ENCODE measurements around the gene RNF44. TPM values are rescaled to one million over a fixed set of nuclear protein-coding genes. Genes with fewer than 3 reads are reported as not detected.

RNF44 gene
- total and polyA plus RNA-seq, 2 of the 13 experiments (the other 11 are each of a cell fraction or from before 2014, with no cell fraction given), result 9.2 to 16.8 TPM

DNA sequence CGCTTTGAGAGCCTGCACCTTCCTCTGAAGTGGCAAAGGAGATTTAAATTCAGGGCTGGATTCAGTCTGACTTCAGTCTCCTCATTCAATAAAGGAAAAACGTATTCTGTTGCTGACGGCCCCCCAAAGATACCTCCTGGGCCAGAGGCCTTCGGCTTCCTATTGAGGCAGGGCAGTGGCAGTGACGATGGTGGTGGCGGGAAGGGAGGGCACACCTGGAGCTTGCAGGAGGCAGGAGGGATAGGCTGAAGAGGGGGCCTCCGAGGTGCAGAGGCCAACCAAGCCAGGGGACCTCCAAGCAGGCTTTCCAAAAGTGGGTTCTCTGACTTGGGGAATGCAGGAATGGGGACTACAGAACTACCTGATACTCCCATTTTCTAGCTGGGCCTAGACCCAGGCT is 15.9 kb downstream of the RNF44 start (continued):
- no peak for TF ChIP-seq ARHGAP35 (CRISPR knock-in tag; IDR thresholded peaks at IDR 0.05; ENCODE audit: borderline replicate concordance)

- POLR2A ChIA-PET, result interaction anchor here (0.6 kb wide), 1 partner anchor 8 kb away, joined by 3 read pairs; no protein-coding TSS in a partner anchor
These were observed 17.1 kb downstream of the RNF44 start for GRCh38 chr5:176519810-176520720.

DNA sequence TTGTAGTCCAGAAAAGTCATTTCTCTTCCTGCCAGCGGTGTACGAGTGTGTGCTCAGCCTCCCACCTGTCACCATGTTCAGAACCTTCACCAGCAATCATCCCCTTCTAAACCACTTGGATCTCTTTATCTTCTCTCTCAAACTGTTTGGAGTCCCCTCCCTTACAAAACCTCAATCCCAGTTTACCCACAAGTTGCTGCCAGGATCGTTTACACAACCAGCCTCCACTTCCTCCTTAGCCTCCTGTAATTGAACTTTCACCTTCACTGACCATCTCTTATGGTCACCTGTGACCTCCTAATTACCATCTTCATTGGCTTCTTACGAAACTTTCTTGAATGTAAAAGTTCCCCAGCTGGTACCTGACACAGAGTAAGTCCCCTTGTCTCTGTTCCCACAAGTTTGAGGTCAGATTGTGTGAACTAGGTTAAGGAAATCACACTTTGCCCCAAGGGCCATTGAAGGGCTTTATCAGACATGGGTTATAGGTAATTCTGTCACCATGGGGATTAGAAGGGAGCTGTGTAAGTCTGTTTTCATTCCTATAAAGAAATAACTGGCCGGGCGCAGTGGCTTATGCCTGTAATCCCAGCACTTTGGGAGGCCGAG is 20.0 kb downstream of the RNF44 start:
- H3K27ac ChIP-seq (ENCODE audit: extremely low read length, insufficient read depth, low read length), result no peak overlapping the region
- H3K36me3 ChIP-seq (replicated peaks in 1 of 2; ENCODE audit: control insufficient read depth in 1 of 2, insufficient read depth in 2 of 2, low read length in 2 of 2), result no peaks in the 10 kb centered on the region
- H3K4me3 ChIP-seq (replicated peaks in 1 of 3; ENCODE audit: insufficient read depth in 1 of 3, low read depth in 2 of 3, low read length in 3 of 3), result no peak overlapping the region
- in situ Hi-C loops (cut with HindIII; ENCODE audit: extremely low pct_ligation_motif_present, low pct_unique_long_range_greater_than_20kb) (no loop called here), intact Hi-C loops (cut with micrococcal nuclease; ENCODE audit: unreplicated experiment) (no loop called here)
- no peak overlapping the region for H3K9ac ChIP-seq (ENCODE audit: insufficient read depth, low read depth, low read length)
- ChIA-PET POLR2A (no interaction called here), CTCF (ENCODE audit: low intra/inter-chr PET ratio, low total read pairs) (no interaction called here)
- ATAC-seq (no peak), FAIRE-seq (no peak), DNase-seq (ENCODE audit: low spot score) (no peak)
- no peak overlapping the region for H2AFZ ChIP-seq (ENCODE audit: low read length)
- BruUV-seq (replicated peaks), result no TSS peak
- H3K4me2 ChIP-seq (ENCODE audit: low read depth, low read length), result 0 out of 2 replicates have a peak overlapping the region, but pooled peaks have one; percentile 3
- H3K79me2 ChIP-seq (ENCODE audit: insufficient read depth, low read length), result no peaks in the 10 kb centered on the region
- no peaks in the 10 kb centered on the region for H4K20me1 ChIP-seq (ENCODE audit: insufficient read depth, low read length)
- H3K9me3 ChIP-seq (ENCODE audit: low read length), result no peaks in the 10 kb centered on the region
- 40% methylated on average over 7 of the region's 7 CpGs for WGBS (ENCODE audit: low lambda C conversion rate)
- peaks cover 29% of the 10 kb centered on the region for H3K4me1 ChIP-seq (ENCODE audit: insufficient read depth, low read length)
- H3K27me3 ChIP-seq (ENCODE audit: control insufficient read depth in 1 of 2, insufficient read depth in 2 of 2, low read length in 2 of 2), result peaks cover 0 to 8% of the 10 kb centered on the region in 2 experiments; a peak in 1 of 5 replicates
- no peak for TF ChIP-seq MED13 (CRISPR knock-in tag; IDR thresholded peaks at IDR 0.05)
- TF ChIP-seq E2F1 (CRISPR knock-in tag; IDR thresholded peaks at IDR 0.05), result no peak
- TF ChIP-seq ZNF280D (CRISPR knock-in tag; IDR thresholded peaks at IDR 0.05), result no peak
- TF ChIP-seq, protein P1, sequence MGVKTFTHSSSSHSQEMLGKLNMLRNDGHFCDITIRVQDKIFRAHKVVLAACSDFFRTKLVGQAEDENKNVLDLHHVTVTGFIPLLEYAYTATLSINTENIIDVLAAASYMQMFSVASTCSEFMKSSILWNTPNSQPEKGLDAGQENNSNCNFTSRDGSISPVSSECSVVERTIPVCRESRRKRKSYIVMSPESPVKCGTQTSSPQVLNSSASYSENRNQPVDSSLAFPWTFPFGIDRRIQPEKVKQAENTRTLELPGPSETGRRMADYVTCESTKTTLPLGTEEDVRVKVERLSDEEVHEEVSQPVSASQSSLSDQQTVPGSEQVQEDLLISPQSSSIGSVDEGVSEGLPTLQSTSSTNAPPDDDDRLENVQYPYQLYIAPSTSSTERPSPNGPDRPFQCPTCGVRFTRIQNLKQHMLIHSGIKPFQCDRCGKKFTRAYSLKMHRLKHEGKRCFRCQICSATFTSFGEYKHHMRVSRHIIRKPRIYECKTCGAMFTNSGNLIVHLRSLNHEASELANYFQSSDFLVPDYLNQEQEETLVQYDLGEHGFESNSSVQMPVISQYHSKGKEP (CRISPR knock-in tag; IDR thresholded peaks at IDR 0.05), result no peak
- TF ChIP-seq EP300 (IDR thresholded peaks at IDR 0.05; ENCODE audit: low read depth in 2 of 2, low read length in 2 of 2), result no peak
- TF ChIP-seq EP300 (CRISPR knock-in tag; IDR thresholded peaks at IDR 0.05; ENCODE audit: borderline replicate concordance), result no peak

More at GRCh38 chr5:176519810-176520720, 17.1 kb downstream of the RNF44 start:
- TF ChIP-seq ZSCAN22 (CRISPR knock-in tag; IDR thresholded peaks at IDR 0.05), result no peak
- peak; percentile 60 for ATAC-seq
- H3K4me1 ChIP-seq (ENCODE audit: insufficient read depth, low read length), result peaks cover 29% of the 10 kb centered on the region
- in situ Hi-C loops (cut with HindIII; ENCODE audit: extremely low pct_ligation_motif_present, low pct_unique_long_range_greater_than_20kb), result no loop called here
- intact Hi-C loops (cut with micrococcal nuclease; ENCODE audit: unreplicated experiment), result no loop called here
- H3K27ac ChIP-seq (ENCODE audit: extremely low read length, insufficient read depth, low read length), result no peak overlapping the region
- no peak overlapping the region for H3K9ac ChIP-seq (ENCODE audit: insufficient read depth, low read depth, low read length)
- H2AFZ ChIP-seq (ENCODE audit: low read length), result no peak overlapping the region
- H3K27me3 ChIP-seq (ENCODE audit: control insufficient read depth in 1 of 2, insufficient read depth in 2 of 2, low read length in 2 of 2), result peaks cover 0 to 8% of the 10 kb centered on the region in 2 experiments; a peak in 2 of 5 replicates
- 8% methylated on average over 13 of the region's 16 CpGs for WGBS (ENCODE audit: low lambda C conversion rate)
- H3K9me3 ChIP-seq (ENCODE audit: low read length), result no peaks in the 10 kb centered on the region
- H3K4me3 ChIP-seq (replicated peaks in 1 of 3; ENCODE audit: insufficient read depth in 1 of 3, low read depth in 2 of 3, low read length in 3 of 3), result no peak overlapping the region
- no peak for FAIRE-seq
- no peak for DNase-seq (ENCODE audit: low spot score)
- no TSS peak for BruUV-seq (replicated peaks)
- H3K79me2 ChIP-seq (ENCODE audit: insufficient read depth, low read length), result no peaks in the 10 kb centered on the region
- CTCF ChIA-PET (ENCODE audit: low intra/inter-chr PET ratio, low total read pairs), result no interaction called here
- peak overlapping the region; percentile 33; the same call in 1 of the 2 replicates for H3K4me2 ChIP-seq (ENCODE audit: low read depth, low read length)
- H3K36me3 ChIP-seq (replicated peaks in 1 of 2; ENCODE audit: control insufficient read depth in 1 of 2, insufficient read depth in 2 of 2, low read length in 2 of 2), result no peaks in the 10 kb centered on the region
- no peaks in the 10 kb centered on the region for H4K20me1 ChIP-seq (ENCODE audit: insufficient read depth, low read length)

Measured in HepG2 (cell line).